GM18502 (cell line): ENCODE data around the gene PRLHR.
A peak's percentile ranks its signal among the peaks of the same experiment; 100 is the strongest.

ENCODE experiments used
- ATAC-seq: cut with Tn5 transposase; IDR thresholded peaks from one replicate; pipeline ENCODE4 v1.9.1; 2021; ENCODE audit warnings: mild to moderate bottlenecking; ENCODE audit not compliant: unreplicated experiment, poor library complexity

The PRLHR gene

DNA sequence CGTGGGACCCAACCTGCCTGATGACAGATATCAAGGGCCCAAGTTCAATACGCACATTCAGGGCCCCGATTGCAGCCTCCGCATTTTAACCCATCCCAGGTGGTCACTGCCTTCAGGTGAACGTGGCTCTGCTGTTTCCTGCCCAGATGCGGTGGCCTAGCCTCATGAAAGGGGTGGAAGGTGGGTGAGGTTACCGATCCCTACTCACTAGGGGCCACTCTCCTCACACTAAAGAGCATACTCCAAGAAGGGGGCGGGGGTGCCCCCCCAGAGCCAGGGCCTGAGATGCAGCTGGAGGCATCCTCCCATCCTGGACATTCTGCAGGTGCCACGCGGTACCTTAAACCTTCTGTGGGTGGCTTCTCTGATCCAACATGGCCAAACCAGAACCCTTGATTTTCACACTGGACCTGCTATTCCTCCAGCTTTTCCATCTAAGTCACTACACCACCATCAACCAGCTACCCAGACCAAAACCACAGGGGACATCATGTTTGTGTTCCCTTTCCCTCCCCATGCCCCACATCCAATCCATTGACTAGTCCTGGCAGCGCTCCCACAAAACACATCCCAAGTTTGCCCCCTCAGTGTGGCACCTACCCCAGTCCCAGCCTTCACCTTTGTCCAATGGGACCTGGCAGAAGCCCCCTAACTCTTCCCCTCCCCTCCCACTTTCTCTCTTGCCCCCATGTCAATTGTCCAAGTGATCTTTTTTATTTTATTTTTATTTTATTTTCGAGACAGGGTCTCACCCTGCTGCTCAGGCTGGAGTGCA is 30.0 kb downstream of the PRLHR start:
- ATAC-seq, result no peak

DNA sequence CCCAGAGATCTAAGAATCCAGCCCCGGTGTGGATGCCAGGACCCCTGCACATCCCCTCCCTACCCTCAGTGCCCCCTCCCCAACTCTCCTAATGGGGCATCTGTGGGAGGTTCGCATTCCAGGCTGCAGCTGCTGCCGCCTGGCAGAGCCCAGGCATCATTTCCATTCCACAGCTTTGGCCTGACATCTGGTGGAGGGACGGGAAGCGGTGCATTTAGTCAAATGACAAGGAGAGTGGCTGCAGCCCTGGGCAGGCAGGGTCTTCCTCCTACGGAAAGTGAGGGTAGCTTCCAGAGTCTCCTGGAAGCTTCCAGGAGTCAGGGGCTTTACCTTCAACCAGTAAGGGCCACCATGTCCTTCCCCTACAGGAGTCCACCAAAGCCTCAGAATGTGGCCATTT is 30.8 kb downstream of the PRLHR start:
- ATAC-seq, result no peak

DNA sequence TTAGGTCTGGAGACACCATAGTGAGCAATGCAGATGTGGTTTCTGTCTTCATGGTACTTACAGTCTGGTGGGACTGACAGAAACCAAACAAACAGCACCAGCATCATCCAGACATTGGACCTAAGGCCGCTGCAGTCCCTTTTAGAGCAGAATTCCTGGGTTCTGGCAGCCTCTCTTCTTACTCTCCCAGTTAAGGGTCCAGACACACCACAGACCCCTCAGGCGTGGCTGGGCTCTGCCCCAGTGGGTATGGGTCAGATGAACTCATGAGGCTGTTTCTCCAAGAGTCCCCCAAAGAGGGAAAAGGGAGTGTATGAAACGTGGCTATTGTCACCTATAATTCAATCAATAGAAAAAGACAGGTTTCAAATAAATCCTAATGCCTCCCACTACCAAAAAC is 31.3 kb downstream of the PRLHR start:
- ATAC-seq, result no peak

DNA sequence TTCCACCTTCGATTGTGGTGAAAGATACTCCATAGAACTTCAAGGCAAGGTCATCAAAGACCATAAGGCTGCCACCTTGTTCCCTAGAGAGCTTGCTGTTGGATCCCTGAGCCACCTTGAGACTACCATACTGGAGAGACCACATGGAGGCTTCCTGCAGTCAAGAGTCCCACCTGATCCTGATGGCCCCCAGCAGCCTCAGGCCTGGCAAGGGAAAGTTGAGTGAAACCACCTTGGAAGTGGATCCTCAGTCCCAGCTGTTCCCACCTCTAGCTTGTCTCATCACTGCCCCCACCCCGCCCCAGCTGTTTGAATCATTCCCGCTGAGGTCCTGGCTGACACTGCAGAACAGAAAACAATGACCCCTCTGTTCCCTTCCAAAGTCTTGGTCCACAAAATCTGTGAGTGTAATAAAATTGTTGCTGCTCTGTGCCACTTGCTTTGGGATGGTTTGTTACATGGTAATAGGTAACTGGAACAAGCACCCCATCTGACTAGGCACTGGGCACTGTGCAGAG is 32.0 kb downstream of the PRLHR start:
- no peak for ATAC-seq

DNA sequence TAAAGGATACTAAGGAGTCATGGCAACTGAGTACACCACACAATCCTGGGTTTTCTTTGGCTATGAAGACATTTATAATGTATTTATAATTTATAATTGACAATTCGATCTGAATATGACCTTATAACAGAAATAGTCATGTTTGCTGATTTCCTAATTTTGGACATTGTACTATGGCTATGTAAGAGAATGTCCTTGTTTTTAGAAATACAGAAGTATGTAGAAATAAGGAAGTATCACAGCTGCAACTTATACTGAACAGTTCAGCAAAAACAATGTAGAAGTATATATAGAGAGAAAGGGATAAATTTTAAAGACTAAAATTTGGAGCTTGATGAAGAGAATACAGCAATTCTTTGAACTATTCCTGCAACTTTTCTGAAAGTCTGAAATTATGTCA is 32.6 kb downstream of the PRLHR start:
- ATAC-seq, result no peak

DNA sequence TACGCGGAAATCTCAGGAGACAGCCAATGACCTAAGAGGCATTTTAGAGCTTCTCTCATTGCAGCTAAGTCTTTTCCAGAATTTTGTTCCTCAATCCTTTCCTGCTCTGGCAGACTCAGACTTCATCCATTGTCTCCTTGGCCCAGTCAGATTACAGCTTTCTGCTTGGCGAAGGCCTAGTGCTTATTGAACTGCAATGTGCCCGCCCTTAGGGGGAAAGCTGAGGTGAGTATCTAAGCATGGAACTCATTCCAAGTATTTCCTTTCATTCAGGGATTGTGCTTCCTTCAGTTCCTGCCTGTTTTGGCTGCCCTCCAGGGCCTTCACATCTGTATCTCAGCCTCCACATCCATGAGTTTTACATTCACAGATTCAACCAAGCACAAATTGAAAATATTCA is 37.5 kb downstream of the PRLHR start:
- no peak for ATAC-seq

DNA sequence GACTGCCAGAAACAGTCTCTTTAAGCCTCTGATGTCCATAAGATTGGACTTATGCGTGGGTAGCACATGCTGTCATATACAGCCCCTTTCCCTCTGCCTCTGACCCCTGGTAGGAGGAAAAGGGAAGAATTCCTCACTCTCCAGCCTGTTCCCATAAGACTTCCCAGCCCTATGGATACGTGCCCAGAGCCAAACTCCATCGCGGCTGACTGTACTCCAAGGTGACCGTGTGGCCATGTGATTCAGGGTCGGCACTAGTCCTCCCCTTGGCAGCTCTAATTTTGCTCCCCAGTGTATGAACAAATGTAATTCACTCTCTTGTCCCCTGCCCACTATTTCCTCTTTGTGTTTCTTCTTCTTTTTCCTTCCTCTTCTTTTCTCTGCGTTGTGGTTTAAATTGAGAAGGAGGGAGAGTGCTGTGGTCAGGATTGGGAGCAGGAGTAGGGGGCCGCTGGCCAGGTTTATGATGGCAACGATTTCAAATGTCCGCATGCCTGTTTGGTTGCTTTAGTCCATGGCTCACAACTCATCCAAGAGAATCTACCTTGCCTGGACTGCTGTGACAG is 43.8 kb downstream of the PRLHR start:
- ATAC-seq, result no peak

DNA sequence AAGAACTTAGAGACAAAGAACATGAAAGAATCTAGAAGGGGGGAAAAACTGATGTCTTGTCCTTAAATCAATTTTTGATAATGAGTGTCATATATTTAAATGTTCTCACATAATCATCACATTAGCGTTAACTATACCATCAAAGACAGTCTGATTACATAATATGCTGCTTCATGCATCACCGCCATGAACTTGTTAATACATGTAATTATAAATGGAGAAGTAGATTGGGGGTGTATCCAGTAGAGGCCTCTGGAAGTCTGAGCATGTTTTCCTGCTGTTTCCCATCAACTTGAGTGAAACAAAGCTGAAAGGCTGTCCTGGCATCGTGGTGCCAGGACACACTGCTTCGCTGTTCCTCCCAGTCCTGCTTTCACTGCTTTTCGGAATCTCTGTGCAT is 48.2 kb downstream of the PRLHR start:
- no peak for ATAC-seq

DNA sequence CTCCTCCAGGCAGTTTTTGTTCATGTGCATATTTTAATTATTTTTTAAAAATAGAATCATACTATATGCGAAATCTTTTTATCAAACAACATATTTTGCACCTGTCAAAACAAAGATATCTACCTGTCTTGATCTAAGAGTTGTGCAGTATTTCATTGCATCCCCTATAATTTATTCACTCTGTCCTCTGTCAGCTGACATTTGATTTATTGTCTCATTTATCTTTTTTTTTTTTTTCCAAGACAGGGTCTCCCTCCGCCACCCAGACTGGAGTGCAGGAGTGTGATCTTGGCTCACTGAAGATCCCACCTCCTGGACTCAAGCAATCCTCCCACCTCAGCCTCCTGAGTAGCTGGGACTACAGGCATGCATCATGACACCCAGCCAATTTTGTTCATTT is 49.0 kb downstream of the PRLHR start:
- ATAC-seq, result no peak

DNA sequence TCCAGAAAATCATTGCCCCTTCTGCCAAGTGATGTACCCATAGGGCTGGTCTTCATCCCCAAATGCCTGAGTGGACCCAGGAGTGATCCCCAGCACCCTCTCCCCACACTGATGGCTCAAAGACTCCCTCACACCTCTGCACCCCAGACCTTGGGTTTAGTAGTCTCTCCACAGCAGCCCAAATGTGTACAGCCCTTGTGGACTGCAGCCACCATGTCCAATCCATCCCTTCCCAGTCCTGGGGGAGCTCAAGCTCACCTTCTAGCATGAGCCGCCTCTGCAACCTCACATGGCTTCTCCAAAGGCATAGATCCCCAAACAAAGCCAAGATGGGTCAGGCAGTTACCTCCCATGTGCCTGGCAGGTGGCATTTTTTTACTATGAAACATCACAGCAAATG is 50.1 kb downstream of the PRLHR start:
- no peak for ATAC-seq

DNA sequence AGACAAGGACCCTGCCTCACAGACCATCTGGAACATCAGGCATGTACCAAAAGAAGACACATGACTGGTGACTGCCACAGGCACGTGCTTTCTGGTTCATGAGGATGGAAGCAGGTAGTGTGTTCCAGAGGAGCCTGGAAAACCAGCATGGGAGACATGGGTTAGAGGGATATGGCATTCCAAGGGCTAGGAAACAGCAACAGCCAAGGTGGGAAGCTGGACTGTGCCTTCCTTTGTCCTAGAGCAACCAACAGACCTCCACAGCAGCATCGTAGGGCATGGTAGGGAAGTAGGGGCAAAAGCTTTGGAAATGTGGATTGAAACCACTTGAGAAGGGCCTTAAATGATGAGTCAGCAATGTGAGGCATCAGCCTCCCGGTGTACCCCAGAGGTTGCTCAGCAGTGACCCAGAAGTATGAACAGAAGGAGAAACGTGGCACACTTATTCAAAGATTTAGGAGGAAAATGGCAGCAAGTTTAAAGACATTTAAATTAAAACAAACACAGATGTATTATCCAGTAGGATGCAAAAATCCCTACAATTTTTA is 51.0 kb downstream of the PRLHR start:
- ATAC-seq, result no peak

DNA sequence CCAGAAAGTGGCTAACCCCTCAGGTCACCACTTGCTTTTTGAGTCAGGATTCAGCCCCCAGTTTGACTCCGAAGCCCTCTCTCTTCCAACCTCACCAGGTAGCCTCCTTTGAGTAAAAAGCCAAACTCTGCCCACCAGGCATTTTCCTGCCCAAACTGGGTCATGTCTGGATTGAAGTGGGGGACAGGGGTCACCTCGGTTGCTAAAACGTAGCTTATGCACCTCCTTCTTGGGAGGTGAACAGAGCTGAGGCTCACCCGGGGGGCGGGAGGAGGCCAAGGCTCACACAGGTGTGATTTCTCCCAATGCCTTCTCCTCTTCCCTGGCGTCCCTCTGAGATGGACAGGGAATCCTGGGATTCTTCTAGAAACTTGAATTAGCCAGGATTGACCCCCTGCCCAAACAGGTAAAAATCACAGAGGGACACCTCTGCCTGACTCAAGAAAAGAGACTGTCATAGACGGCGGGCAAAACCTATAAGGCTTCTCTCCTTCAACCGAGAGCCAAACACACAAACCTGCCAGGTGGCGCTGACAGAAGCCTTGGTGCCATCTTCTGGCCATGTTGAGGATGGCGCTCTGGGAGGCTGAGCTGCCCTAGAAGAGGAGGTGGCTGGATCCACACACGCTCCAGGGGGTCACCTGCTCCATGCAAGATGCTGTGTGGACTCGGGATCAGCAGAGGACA is 51.6 kb downstream of the PRLHR start:
- peak; percentile 81 for ATAC-seq

DNA sequence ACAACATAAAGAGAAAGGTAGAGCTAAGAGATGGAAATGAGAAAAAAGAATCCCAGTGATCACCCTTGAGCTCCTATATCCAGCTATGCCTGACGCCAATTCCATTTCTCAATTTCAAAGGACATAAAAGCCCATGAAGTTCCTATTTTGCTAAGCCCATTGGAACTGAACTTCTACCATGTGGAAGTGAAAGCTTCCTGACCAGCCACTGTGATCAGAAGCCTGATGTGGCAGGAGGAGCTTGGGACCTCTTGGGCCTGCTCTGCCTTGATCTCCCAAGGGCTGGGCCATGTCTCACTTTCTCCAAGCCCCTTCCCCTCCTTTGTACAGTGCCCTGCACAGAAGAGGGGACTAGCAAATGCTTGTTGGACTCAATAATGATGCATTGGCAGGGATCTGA is 52.7 kb downstream of the PRLHR start:
- no peak for ATAC-seq

DNA sequence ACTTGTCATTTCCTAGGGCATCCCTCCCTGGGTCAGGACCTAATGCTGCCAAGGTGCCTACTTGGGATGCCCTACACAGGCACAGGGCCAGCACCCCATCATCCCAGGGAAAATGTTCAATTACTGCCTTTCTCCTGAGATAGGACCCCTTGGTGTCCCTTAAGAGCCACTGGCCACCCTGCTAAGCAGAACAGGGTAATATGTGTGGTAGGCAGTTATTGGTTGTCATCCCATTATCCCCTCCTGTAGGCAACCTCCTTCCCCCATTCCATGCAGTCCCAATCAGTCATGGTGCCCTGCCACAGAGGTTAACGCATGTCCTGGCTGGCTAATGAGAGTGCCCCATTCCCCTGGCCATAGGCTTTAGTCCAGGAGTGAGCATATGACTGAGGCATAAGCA is 53.2 kb downstream of the PRLHR start:
- ATAC-seq, result no peak

DNA sequence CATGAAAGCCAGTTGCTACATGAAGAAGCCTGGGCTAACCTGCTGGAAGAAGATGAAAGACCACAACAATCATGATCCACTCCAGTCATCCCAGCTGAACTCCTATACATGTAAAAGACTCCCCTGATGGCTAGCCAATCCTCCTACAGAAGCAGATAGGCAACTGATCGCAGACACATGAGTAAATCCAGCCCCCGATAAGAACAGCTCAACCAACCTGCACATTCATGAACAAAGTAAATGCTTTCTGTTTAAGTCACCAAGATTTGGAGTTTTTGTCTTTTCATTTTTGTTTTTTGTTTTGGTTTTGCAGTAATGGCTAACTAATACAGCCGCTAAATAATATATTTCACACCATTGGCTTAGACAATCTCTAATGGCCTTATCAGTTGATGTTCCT is 53.7 kb downstream of the PRLHR start:
- no peak for ATAC-seq
